Activated T-helper 1 cell treated with anti-CD3 and anti-CD28 coated beads, Interleukin-12 subunit alpha, Interleukin-12 subunit beta, Interleukin-2, Interleukin-4 antibody, amounts not matched to agents 30 ng/mL and 10 ng/mL and 1 ng/mL, durations not matched to agents 14 hours and 24 hours and 36 hours (primary cell): ENCODE data around the gene NR3C2. TPM values are rescaled to one million over a fixed set of nuclear protein-coding genes. Genes with fewer than 3 reads are reported as not detected.
A peak's percentile ranks its signal among the peaks of the same experiment; 100 is the strongest.

Source experiments
- DNase-seq: peaks from one replicate; pipeline ENCODE4 v3.0.0; 2021; ENCODE audit warnings: low spot score
- H3K27ac Mint-ChIP-seq: one replicate; pipeline ENCODE4 v1.8.0; 2021; ENCODE audit warnings: mild to moderate bottlenecking, mixed read lengths
- H3K27me3 Mint-ChIP-seq: one replicate; pipeline ENCODE4 v1.8.0; 2022; ENCODE audit warnings: mild to moderate bottlenecking, moderate library complexity, mixed read lengths; ENCODE audit not compliant: insufficient read depth
- H3K36me3 Mint-ChIP-seq: one replicate; pipeline ENCODE4 v1.8.0; 2021; ENCODE audit warnings: low read depth, mixed read lengths
- H3K4me1 Mint-ChIP-seq: one replicate; pipeline ENCODE4 v1.8.0; 2021; ENCODE audit warnings: low read depth, mixed read lengths
- H3K4me3 Mint-ChIP-seq: one replicate; pipeline ENCODE4 v1.8.0; 2021; ENCODE audit warnings: mild to moderate bottlenecking, moderate library complexity, mixed read lengths
- H3K9me3 Mint-ChIP-seq: one replicate; pipeline ENCODE4 v1.8.0; 2021; ENCODE audit warnings: mixed read lengths
- intact Hi-C: fragments of 100-400 bp; cut with micrococcal nuclease; formaldehyde crosslinking; loops from one replicate; pipeline ENCODE4 v1.15.1; 2024
- total RNA-seq: library from RNA; stranded (reverse); gene quantifications from 2 replicates; pipeline ENCODE4 v1.2.3, GENCODE V29; 2022

NR3C2 gene
- total RNA-seq, result 0.24 and 0.29 TPM in 2 replicates

GRCh38 chr4:148441986-148442831 lies at the start of gene NR3C2:
Gene NR3C2, minus strand, starts transcription at chr4:148442414.
- Mint-ChIP-seq H3K4me1 (peaks cover 23% of the 10 kb centered on the region), H3K4me3 (peak within 1 kb of the TSS; percentile 96), H3K36me3 (no peaks in the 10 kb centered on the region), H3K9me3 (no peaks in the 10 kb centered on the region), H3K27me3 (peaks cover 41% of the 10 kb centered on the region), H3K27ac (peak within 1 kb of the TSS; percentile 48)
- DNase-seq, result peak; percentile 94
- intact Hi-C loops, result loop anchor here (1.0 to 10.0 kb wide), 8 partner anchors 380 to 825 kb away; partner anchors contain the start of genes ARHGAP10, PRMT9 and TMEM184C

GRCh38 chr4:148487181-148487580 lies 45.0 kb upstream of the NR3C2 start:
- no peak for DNase-seq
- H3K9me3 Mint-ChIP-seq, result no peaks in the 10 kb centered on the region
- H3K27me3 Mint-ChIP-seq, result no peaks in the 10 kb centered on the region
- H3K4me3 Mint-ChIP-seq, result no peak overlapping the region
- H3K36me3 Mint-ChIP-seq, result no peaks in the 10 kb centered on the region
- no peak overlapping the region for H3K27ac Mint-ChIP-seq
- no peaks in the 10 kb centered on the region for H3K4me1 Mint-ChIP-seq
- intact Hi-C loops, result no loop called here

- no peaks in the 10 kb centered on the region for H3K4me1 Mint-ChIP-seq
- H3K27ac Mint-ChIP-seq, result no peak overlapping the region
- no peak for DNase-seq
- intact Hi-C loops, result no loop called here
- no peaks in the 10 kb centered on the region for H3K36me3 Mint-ChIP-seq
- H3K4me3 Mint-ChIP-seq, result no peak overlapping the region
- no peaks in the 10 kb centered on the region for H3K9me3 Mint-ChIP-seq
- H3K27me3 Mint-ChIP-seq, result no peaks in the 10 kb centered on the region
Observed at GRCh38 chr4:148481636-148482035, 39.4 kb upstream of the NR3C2 start.

- no peak for DNase-seq
- Mint-ChIP-seq H3K9me3 (no peaks in the 10 kb centered on the region), H3K27me3 (peaks cover 3% of the 10 kb centered on the region), H3K27ac (no peak overlapping the region), H3K4me1 (no peaks in the 10 kb centered on the region), H3K36me3 (no peaks in the 10 kb centered on the region), H3K4me3 (no peak overlapping the region)
- intact Hi-C loops, result no loop called here
Observed at GRCh38 chr4:148477276-148477675, 35.1 kb upstream of the NR3C2 start.

GRCh38 chr4:148469938-148470337 lies 27.7 kb upstream of the NR3C2 start:
- Mint-ChIP-seq H3K27ac (no peak overlapping the region), H3K4me1 (no peaks in the 10 kb centered on the region), H3K4me3 (no peak overlapping the region), H3K36me3 (no peaks in the 10 kb centered on the region), H3K9me3 (no peaks in the 10 kb centered on the region), H3K27me3 (peaks cover 6% of the 10 kb centered on the region)
- DNase-seq, result no peak
- intact Hi-C loops, result no loop called here

DNA sequence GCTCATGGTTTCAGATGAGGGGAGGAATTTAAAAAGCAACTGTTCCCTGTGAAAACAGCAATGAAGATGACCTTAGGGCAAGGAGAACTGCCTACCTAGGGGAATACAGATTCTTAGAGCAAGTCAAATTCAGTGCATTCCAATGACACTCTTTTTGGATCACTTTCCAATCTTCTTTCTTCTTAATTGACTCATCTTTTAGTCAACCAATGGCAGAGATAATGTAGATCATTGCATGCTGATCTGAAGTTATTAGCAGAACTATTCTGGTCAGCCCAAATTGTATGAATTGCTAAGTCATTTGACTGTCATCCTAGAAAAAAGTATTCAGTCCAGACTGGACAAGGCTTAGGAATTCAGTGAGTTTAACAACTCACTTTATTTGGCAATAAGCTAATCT lies 12.6 kb upstream of the NR3C2 start:
- peaks cover 5% of the 10 kb centered on the region for H3K27me3 Mint-ChIP-seq
- intact Hi-C loops, result no loop called here
- no peak for DNase-seq
- no peak overlapping the region for H3K27ac Mint-ChIP-seq
- H3K4me3 Mint-ChIP-seq, result no peak overlapping the region
- no peaks in the 10 kb centered on the region for H3K36me3 Mint-ChIP-seq
- H3K4me1 Mint-ChIP-seq, result no peaks in the 10 kb centered on the region
- H3K9me3 Mint-ChIP-seq, result no peaks in the 10 kb centered on the region

GRCh38 chr4:148453833-148454232 lies 11.6 kb upstream of the NR3C2 start:
- no peak for DNase-seq
- Mint-ChIP-seq H3K9me3 (no peaks in the 10 kb centered on the region), H3K27me3 (peaks cover 5% of the 10 kb centered on the region), H3K36me3 (no peaks in the 10 kb centered on the region), H3K4me3 (no peak overlapping the region), H3K4me1 (no peaks in the 10 kb centered on the region), H3K27ac (no peak overlapping the region)
- intact Hi-C loops, result no loop called here

DNA sequence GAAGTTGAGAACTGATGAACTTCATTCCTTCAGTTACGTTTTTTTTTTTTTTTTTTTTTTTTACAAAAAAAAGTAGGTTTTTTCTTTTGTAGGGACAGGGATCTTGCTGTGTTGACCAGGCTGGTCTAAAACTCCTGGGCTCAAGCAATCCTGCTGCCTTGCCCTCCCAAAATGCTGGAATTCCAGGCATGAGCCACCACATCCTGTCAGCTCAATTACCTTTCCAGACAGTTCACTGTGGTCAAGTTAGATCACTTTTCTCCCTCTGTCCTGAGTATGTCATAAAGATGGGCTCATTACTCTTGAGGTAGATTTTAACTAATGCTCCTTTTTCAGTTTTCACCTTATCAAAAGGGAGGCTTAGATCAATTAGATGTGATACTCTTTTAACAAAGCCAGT lies 10.8 kb upstream of the NR3C2 start:
- no peak overlapping the region for H3K4me3 Mint-ChIP-seq
- H3K27me3 Mint-ChIP-seq, result peaks cover 10% of the 10 kb centered on the region
- H3K4me1 Mint-ChIP-seq, result no peaks in the 10 kb centered on the region
- no peak for DNase-seq
- intact Hi-C loops, result no loop called here
- no peaks in the 10 kb centered on the region for H3K9me3 Mint-ChIP-seq
- H3K36me3 Mint-ChIP-seq, result no peaks in the 10 kb centered on the region
- no peak overlapping the region for H3K27ac Mint-ChIP-seq

GRCh38 chr4:148449921-148450320 lies 7.7 kb upstream of the NR3C2 start:
- H3K4me3 Mint-ChIP-seq, result no peak overlapping the region
- H3K27me3 Mint-ChIP-seq, result peaks cover 32% of the 10 kb centered on the region
- intact Hi-C loops, result loop anchor here (10.0 kb wide), 1 partner anchor 605 kb away; no protein-coding TSS in a partner anchor
- H3K4me1 Mint-ChIP-seq, result peaks cover 8% of the 10 kb centered on the region
- H3K27ac Mint-ChIP-seq, result no peak overlapping the region
- no peaks in the 10 kb centered on the region for H3K9me3 Mint-ChIP-seq
- H3K36me3 Mint-ChIP-seq, result no peaks in the 10 kb centered on the region
- DNase-seq, result no peak

DNA sequence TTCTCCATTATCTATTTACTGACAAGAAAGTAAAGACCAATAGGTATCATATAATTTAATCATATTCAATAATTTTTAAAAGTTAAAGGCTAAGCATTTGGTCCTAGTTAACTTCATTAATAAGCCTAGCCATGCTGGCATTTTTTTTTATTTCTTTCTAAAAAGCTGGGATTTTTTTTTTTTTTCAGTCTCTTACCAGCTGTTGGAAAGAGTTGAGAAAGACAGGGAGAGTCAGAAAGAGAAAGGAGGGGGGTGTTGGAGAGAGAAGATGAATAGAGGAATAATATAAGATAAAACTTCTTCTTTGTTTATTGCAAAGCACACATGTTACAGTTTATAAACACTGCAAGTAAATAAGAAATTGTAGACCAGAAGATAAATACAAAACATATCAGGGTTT lies 5.9 kb upstream of the NR3C2 start:
- H3K4me3 Mint-ChIP-seq, result no peak overlapping the region

DNA sequence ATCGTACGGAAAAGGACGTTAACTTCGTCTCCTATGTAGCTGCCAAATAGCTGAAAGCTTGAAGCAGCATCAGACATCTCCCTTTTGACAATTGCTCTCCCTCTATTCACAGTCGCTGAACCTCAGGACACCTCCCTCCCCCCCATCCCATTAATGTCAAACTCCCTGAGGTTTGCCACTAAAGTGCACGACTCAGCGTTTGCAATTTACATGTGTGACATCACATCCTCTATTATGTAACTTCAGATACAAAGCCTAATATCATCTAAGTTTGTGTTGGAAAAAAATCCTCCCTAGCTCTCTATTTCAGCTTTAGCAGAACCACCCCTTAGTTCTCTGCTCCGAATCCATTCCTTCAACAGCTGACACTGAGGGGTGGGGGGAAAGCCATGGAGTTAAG lies 5.5 kb upstream of the NR3C2 start:
- Mint-ChIP-seq H3K27ac (no peak overlapping the region), H3K27me3 (peaks cover 38% of the 10 kb centered on the region), H3K36me3 (no peaks in the 10 kb centered on the region), H3K4me1 (peaks cover 8% of the 10 kb centered on the region), H3K4me3 (no peak overlapping the region), H3K9me3 (no peaks in the 10 kb centered on the region)
- DNase-seq, result no peak
- intact Hi-C loops, result loop anchor here (10.0 kb wide), 1 partner anchor 603 kb away; no protein-coding TSS in a partner anchor

More for the DNA sequence above, 5.9 kb upstream of the NR3C2 start:
- Mint-ChIP-seq H3K9me3 (no peaks in the 10 kb centered on the region), H3K4me1 (peaks cover 8% of the 10 kb centered on the region), H3K27me3 (peaks cover 38% of the 10 kb centered on the region), H3K36me3 (no peaks in the 10 kb centered on the region), H3K27ac (no peak overlapping the region)
- no peak for DNase-seq
- intact Hi-C loops, result loop anchor here (10.0 kb wide), 1 partner anchor 603 kb away; no protein-coding TSS in a partner anchor

GRCh38 chr4:148445860-148446330 lies 3.7 kb upstream of the NR3C2 start:
- H3K4me1 Mint-ChIP-seq, result peaks cover 20% of the 10 kb centered on the region
- H3K36me3 Mint-ChIP-seq, result no peaks in the 10 kb centered on the region
- H3K9me3 Mint-ChIP-seq, result no peaks in the 10 kb centered on the region
- H3K4me3 Mint-ChIP-seq, result peak overlapping the region; percentile 86
- no peak for DNase-seq
- peaks cover 44% of the 10 kb centered on the region for H3K27me3 Mint-ChIP-seq
- H3K27ac Mint-ChIP-seq, result peak overlapping the region; percentile 60
- intact Hi-C loops, result loop anchor here (10.0 kb wide), 1 partner anchor 601 kb away; no protein-coding TSS in a partner anchor

- Mint-ChIP-seq H3K27me3 (peaks cover 44% of the 10 kb centered on the region), H3K4me1 (peaks cover 23% of the 10 kb centered on the region), H3K27ac (peak overlapping the region; percentile 40), H3K9me3 (no peaks in the 10 kb centered on the region), H3K4me3 (peak overlapping the region; percentile 86), H3K36me3 (no peaks in the 10 kb centered on the region)
- DNase-seq, result peak; percentile 26
- intact Hi-C loops, result loop anchor here (10.0 kb wide), 1 partner anchor 600 kb away; no protein-coding TSS in a partner anchor
Observed at GRCh38 chr4:148445071-148445859, 3.1 kb upstream of the NR3C2 start.
